HUDEP-2 (cell line): ENCODE results near the gene SLC45A2.
"Not testable (repeated sequence)": the region's sequence is repeated elsewhere in the genome, so short reads cannot be mapped to it uniquely, and the experiment has no call there.

Source experiments
- DNase-seq, 76 experiments: peaks; one replicate each; lab custom pipeline; 2025; ENCODE audit not compliant: unreplicated experiment in 76 of 76; lab: John Stamatoyannopoulos, UW

SLC45A2 gene

DNA sequence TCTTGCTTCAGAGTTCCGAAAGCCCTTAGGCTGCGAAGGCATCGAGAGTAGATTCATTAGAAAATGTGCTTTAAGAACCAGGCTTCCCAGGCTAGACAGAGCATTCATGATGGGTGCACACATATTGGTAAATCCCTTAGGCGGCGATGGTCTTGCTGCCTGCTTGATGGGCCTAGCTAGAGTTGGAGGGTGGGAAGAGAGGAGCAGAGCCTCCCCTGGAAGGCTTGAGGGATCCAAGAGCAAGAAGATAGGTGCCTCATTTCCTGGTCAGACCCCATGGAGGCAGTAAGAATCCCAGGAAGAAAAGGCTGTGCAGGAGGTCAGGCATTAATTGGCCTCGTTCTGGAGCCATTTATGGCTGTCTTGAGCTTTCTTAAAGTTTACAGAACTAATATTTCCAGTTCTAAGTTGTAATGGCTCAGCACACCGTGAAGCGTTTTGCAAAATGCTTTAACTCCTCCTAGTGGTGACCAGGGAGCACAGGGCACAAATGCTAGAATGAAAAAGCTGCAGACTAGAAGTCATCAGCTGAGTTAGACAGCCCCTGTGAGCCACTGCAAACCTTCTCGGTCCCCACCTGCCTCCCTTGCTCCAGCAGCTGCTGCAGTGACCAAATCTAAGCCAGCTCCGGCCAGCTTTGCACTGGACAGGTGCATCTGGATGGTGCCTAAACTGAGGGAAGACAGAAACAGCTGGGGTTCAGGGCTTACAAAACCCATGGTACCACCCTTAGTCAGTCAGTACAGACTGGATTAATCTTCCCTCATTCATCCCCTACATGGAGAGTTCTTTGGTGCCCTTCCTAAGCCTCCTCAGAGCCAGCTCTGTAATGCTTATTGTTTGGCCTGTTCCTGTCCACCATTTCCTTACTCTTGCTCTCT lies 14.7 kb downstream of the SLC45A2 start:
- peak in 5 of 76 experiments; percentile 2 to 9 (median 3) for DNase-seq

DNA sequence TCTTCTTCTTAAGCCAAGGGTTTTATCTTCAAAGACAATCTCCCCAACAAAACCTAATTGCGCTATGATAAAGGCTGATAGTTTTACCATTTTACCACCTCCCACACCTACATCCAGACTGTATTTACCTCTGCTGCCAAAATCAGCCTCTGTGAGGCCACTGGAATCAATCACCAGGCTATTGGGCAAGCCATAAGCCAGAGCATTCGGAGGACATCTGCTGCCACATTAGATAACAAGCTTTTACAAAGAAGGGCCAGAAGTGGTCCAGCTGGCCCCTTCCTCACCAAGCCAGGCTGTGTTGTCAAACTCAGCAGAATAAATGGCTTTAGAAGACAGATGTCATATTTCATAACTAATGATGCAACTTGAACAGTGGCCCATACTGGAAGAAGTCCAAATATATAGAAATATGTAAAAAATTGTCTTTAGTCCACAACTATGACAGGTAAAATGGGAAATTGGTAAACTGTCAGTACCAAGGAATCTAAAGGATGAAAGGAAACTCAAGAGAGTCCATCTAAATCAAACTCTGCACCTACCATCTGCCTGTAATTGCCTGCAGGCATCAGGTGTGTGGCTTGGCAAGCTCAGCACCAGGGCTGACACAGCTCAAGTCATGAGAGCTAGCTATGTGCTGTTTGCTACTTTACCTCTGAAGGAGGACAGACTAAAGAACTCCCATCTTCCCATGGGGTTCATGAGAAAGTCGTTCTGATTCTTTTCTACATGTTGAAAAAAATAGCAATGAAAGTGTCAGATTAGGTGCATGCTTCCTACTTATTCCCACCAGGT lies 16.1 kb downstream of the SLC45A2 start:
- no peak for DNase-seq

- no peak for DNase-seq
Observed at GRCh38 chr5:33966805-33967204, 17.7 kb downstream of the SLC45A2 start.

GRCh38 chr5:33964132-33964700 lies 20.3 kb downstream of the SLC45A2 start:
- DNase-seq = no peak

DNA sequence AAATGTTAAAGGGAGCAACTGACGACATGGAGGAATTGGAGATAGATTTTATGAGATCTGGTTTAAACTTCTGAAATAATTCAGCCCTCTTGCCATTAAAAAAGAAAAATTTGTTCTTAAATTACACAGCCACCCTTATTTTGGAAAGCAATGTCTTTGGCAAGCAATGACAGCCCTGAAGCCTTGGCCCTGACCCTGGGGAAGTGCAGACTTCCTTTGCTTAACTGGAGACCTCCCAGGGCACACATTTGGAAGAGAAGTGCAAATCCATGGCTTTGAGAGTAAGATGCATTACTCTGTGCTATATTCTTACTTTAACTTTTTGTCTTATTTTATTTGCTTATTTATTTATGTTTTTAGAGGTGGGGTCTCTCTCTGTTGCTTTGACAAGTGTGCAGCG lies 26.3 kb downstream of the SLC45A2 start:
- DNase-seq = no peak

DNA sequence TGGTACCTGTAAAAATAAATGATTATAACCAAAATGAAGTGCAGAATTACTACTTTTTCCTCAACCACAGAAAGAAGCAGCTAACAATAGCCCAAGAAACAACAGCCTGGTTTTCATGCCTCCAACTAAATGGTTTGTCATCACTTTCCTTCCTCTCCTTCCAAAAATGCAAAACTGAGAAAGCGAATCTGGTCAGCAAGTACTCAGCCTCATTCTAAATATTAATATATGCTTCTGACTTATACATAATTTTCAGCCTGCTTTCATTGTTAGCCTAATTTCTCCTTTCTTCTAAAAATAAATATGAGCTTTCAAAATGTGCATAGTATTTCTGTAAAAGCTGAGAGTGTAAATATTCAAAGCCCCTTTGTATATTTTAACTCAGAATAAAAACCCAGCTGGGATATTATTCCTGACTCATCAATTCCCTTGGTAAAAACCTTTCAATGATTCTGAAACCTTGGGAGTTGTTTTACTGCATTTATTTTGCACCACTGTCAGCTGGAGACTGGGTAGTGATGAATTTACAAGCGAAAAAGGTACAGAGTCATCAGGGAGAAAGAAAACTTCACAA lies 26.8 kb downstream of the SLC45A2 start:
- no peak for DNase-seq

DNA sequence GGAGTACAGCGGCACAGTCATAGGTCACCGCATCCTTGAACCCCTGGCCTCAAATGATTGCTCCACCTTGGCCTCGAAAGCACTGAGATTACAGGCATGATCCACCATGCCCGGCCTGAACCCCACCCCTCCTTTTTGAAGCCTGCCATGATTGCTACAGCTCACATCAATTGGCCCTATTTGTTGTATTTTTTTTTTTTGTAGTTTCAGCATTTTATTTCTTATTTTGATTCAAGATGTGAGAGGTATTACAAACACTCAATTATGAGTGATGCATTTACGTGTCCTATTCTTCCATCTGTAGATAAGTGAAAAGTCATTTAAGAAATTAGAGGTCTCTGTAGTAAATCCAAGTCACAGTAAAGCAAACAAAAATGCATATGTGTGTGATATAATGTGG lies 32.3 kb downstream of the SLC45A2 start:
- DNase-seq = not testable (repeated sequence)

GRCh38 chr5:33944543-33945132 lies 39.9 kb downstream of the SLC45A2 start:
- DNase-seq = no peak

GRCh38 chr5:33941090-33941489 lies 43.4 kb downstream of the SLC45A2 start:
- DNase-seq = no peak

DNA sequence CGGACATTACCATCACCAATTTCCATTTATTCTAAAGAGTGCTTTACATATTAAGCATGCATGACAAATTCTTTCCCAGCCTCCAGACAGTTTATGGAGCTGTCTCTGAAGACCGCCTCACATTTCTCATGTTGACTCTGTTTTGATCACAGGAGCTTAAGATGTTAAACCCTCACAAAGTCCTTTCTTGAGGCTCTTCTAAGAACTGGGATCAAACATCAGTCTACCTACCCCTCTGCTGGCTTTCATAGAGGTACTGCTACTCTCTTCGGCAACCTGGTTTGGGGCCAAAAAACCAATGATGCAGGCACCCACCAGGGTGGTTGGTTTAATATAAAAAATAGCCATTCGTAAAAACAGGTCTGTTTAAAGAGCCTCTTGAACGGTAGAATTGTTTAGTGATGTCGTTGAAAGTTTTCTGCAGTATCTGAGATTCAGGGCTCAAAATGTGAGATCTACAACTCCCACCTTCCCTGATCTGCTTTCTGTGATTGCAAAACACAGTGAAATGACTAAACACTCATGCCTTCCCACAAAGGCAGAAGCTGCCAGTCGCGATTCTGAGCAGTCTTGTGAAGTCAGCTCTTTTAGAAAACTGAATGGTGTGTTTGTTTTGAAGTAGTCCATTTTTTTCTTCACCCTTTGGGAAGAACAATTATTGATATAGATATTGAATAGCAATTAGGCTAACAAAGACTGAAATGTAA lies 44.8 kb downstream of the SLC45A2 start:
- DNase-seq = no peak

GRCh38 chr5:33938881-33939280 lies 45.6 kb downstream of the SLC45A2 start:
- DNase-seq = no peak

DNA sequence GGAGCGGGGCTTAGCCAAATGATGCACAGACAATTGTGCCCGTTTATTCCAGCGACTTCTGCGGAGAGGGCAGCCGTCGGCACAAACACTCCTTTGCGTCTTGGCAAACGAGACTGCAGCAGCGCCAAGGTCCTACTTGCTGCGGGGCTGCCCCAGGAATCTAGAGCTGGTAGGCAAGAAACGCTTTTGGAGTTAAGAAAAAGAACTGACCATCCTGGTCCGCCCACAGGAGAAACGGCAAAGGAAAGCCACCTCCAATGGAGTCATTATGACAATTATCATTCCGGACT lies 46.0 kb downstream of the SLC45A2 start:
- no peak for DNase-seq

DNA sequence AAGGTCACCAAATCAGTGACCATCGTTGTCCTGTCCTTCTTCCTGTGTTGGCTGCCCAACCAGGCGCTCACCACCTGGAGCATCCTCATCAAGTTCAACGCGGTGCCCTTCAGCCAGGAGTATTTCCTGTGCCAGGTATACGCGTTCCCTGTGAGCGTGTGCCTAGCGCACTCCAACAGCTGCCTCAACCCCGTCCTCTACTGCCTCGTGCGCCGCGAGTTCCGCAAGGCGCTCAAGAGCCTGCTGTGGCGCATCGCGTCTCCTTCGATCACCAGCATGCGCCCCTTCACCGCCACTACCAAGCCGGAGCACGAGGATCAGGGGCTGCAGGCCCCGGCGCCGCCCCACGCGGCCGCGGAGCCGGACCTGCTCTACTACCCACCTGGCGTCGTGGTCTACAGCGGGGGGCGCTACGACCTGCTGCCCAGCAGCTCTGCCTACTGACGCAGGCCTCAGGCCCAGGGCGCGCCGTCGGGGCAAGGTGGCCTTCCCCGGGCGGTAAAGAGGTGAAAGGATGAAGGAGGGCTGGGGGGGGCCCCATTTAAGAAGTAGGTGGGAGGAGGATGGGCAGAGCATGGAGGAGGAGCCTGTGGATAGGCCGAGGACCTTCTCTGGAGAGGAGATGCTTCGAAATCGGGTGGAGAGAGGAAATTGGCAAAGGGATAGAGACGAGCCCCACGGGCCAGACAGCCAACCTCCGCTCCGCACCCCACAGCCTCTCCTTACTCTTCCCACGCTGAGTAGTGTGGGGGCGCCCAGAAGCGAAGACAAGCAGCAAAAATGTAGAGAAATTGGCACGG lies 46.6 kb downstream of the SLC45A2 start:
- no peak for DNase-seq

DNA sequence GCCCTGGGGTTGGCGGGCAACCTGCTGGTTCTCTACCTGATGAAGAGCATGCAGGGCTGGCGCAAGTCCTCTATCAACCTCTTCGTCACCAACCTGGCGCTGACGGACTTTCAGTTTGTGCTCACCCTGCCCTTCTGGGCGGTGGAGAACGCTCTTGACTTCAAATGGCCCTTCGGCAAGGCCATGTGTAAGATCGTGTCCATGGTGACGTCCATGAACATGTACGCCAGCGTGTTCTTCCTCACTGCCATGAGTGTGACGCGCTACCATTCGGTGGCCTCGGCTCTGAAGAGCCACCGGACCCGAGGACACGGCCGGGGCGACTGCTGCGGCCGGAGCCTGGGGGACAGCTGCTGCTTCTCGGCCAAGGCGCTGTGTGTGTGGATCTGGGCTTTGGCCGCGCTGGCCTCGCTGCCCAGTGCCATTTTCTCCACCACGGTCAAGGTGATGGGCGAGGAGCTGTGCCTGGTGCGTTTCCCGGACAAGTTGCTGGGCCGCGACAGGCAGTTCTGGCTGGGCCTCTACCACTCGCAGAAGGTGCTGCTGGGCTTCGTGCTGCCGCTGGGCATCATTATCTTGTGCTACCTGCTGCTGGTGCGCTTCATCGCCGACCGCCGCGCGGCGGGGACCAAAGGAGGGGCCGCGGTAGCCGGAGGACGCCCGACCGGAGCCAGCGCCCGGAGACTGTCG lies 47.3 kb downstream of the SLC45A2 start:
- no peak for DNase-seq

- DNase-seq = no peak
Observed at GRCh38 chr5:33936381-33937016, 48.0 kb downstream of the SLC45A2 start, which contains the start of gene RXFP3. Gene RXFP3, plus strand, starts transcription at chr5:33936386. Its CDS starts 355 bp downstream, at chr5:33936741.

DNA sequence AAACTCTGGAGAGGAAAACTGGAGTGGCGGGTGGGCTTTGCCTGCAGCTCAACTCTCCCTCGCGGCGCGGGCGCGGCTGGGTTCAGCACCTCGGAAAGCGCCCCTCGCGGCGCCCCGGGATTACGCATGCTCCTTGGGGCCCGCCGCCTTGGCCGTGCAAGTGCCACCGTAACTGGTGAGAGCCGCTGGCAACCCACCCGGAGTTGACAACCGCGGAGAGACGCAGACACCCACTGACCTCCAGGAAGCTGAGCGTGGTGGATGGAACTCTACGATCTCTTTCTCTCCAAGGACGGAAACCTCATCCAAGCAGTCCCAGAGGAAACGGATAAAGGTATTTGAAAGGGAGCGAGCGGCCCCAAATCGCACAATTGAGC lies 48.5 kb downstream of the SLC45A2 start:
- peak in 26 of 76 experiments; percentile 1 to 43 (median 10) for DNase-seq

DNA sequence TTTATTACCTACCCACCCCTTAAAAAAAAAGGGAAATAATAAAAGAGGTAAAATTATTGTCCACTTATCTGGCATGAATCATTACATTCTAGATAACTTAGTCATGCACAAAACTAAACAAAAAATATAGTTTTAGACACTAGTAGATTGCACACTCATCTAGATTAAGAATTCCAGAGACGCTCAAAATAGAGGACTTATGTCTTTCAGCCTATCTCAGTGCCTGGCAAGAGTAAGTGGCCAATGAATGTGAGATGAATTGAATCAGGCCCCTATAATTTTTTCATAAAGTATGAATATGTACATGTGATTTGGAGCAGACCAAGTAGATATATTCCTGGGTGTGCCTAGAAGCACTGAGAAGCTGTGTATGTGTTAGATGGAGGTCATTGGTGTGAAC lies 50.3 kb downstream of the SLC45A2 start:
- DNase-seq = no peak

- DNase-seq = no peak
Observed at GRCh38 chr5:33933723-33934169, 50.7 kb downstream of the SLC45A2 start.
